NCI-H2107 treated with DMSO at 0.1 percent for 48 hours (cell line): ENCODE measurements around the gene RITA1.

Source experiments
- DNase-seq: peaks from one replicate; lab custom pipeline; 2025; ENCODE audit not compliant: unreplicated experiment; lab: John Stamatoyannopoulos, UW

The RITA1 gene

GRCh38 chr12:113227686-113228391, 42.3 kb downstream of the RITA1 start:
- no peak for DNase-seq

DNA sequence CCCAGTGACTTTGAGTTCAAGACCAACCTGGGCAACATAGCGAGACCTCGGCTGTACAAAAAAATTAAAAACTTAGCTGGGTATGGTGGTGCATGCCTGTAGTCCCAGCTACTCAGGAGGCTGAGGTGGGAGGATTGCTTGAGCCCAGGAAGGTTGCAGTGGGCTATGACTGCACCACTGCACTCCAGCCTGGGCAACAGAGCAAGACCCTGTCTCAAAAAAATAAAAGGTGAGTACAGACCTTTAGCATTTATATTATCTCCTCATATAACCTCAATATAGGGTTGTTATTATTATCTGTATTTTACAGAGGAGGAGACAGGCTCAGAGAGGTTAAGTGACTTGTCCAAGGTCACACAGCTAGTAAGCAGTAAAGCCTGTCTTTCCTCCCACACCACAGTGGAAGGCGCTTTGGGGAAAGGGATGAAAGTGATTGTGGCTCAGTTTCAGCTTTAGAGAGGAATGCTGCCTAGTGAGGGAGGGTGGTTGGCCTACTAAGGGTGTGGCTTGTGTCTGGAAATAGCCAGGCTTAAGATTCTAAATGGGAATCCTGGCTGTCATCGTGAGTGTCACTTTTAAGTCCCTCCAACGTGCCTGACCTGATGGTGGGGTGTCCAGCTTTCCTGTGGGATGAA, 43.0 kb downstream of the RITA1 start:
- DNase-seq = no peak

DNA sequence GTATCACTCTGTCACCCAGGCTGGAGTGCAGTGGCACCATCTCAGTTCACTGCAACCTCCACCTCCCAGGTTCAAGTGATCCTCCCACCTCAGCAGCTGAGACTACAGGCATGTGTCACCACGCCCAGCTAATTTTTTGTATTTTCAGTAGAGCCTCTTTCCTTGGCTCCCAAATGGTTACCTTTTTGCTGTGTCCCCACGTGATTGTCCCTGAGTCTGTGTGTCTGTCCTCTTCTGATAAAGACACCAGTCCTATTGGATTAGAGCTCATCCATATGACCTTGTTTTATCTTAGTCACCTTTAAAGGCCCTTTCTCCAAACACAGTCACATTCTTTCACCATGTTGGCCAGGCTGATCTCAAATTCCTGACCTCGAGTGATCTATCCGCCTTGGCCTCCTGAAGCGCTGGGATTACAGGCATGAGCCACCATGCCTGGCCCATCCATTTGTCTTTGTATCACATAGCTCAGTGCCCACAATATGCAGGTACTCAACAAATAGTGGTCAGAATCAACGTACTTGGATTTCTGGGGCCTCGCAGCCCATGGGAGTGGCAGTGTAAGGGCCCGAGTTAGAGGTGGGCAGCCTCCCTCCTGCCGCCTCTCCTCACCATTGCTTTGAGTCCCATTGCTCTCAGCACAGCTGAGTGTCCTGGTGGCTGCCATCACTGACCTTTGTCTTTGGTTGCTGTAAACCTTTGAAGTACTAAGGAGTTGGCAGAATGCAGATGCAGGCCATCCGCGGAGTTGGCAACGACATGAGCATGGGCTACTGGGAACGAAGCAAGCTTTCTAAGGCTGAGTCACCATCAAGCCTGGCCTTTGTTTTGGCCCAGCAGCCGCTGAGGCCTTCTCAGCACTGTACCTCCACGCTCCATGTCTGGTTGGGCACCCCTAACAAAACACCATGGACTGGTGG, 45.1 kb downstream of the RITA1 start:
- DNase-seq = no peak

- peak; percentile 37 for DNase-seq
Measured at GRCh38 chr12:113231235-113232088, 45.9 kb downstream of the RITA1 start.

DNA sequence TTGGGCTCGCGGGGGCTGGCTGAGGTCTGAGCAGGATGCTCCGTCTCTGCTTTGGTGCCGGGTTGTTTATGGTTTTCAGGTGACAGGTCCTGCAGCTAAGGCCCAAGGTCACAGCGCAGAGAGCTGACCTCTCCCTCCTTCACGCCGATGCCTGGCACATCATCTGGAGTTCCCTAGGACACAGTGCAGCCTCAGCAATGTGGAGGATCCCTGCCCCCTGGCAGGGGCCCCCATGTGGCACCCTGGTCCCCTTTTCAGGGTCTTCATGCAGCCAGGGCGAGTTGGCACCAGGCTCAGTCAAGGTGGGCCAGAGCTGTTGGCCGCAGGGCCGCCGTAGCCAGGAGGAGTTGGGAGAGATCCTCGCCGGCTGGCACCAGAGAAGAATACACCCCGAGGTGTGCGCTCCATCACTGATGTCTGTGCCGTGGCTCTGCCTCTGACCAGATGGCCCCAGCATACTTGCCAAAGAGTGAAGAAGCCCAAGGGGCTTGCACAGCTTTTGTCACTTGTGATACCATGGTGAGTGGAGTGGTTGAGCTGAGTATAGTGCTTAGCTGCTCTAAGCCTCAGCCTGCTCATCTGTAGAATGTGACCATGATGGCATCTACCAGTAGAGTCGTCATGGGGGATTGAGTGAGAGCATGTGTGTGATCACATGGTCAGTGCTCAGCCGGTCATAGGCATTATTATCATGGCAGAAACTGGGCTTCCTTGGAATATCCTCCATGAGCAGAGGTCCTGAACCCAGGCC, 46.7 kb downstream of the RITA1 start:
- no peak for DNase-seq

DNA sequence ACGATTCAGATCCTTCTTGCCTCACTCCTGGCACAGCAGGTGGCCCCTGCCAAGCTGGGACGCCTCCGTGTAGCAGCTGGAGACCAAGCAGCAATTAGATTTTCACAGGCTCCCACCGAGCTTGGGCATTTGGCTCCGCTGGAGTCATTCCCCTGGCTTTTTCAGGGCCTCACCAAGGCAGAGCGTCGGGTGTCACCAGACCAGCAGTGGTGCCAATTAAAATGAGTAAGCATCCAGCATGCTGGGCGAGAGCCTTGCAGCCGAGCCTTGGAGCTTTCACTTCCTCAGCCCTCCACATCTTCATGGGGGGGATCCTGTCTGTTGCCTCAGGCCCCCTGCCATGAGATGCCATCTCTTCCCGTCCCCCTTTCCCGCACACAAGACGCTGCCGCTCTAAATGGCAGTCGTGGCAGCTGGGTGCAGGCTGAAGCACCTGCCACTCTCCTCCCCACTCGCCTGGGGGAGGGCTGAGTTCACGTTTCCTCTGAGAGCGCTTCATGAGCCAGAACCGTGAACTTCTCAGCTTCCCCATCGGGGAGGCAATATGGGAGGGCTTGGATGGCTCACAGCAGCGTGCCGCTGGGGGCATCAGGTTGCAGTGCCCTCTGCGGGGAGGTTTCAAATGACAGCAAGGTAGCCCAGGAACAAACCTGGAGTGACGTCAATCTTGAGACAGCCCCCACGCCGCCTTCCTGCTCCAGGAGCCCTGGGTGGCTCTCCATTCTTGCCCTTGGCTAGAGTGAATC, 47.5 kb downstream of the RITA1 start:
- peak; percentile 97 for DNase-seq

DNA sequence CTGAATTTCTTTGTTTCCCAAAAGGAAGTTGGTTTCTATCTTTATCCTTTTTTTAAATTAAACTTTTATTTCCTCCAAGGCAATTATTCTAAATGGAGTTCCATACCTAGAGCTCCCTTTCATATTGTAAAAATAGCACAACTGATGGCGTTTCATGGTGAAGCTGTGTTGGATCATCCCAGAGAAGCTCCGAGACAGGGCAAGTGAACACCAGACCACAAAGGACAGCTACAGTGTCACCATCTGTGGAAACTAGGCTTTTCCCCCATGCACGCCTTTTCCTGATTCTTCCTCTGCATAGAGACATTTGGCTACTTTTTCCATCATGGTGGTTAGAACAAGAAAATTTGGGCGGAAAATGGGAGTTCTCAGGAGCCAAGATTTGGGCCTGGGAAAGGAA, 48.4 kb downstream of the RITA1 start:
- DNase-seq = no peak

GRCh38 chr12:113234483-113234882, 49.0 kb downstream of the RITA1 start:
- no peak for DNase-seq

GRCh38 chr12:113235976-113236375, 50.5 kb downstream of the RITA1 start:
- DNase-seq = no peak

DNA sequence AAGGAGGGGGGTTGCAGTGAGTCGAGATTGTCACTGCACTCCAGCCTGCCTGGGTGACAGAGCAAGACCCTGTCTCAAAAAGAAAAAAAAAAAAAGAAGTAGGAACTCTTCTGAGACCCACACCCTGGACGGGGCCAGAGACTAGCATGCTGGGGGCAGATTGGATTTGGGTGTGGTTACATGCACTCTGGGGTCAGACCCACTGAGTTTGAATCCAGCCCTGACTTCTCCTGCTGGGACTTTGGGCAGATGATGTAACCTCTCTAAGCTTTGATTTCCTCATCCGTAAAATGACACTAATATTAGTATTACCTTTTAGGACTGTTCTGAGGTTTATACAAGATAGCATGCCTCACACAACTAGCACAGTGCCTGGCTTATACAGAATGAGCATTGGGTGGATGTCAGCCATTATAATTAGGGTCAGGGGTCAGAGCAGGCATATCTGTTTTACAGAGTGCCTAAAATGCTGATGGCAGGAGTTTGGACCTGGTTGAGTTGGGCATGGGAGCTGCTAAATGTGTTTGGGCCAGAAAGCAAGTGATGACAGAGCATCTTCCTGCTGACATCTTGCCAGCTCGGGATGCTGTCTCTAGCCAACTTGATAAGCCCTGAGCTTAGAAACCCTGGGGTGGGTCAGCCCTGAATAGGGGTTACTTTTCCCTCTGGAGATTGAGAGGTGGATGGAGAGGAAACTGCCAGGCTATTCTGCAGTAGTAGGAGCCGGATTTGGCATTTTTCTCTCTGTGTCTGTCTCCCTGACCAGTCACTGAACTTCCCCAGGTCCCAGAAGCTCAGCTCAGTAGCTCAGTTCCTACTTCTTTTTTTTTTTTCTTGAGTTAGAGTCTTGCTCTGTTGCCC, 51.2 kb downstream of the RITA1 start:
- DNase-seq = no peak

DNA sequence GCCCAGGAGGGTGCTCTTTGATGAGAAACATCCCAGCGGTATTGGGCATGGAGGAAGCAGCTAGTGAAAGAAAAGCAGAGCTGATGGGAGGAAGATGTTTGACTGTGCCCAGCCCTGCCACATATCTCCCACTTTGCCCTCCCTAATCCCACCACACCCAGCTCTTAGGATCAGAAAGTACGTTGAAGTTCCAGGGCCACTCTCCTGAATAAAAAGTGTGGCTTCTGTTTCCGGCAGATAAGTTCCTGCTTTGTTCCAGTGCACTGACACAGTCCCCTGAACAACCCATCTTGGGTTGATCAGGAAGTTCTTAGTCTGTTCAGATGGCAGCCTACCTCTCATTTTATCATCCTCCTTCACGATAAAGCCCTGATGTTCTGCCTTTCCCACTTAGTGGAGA, 52.2 kb downstream of the RITA1 start:
- no peak for DNase-seq

GRCh38 chr12:113238309-113238708, 52.8 kb downstream of the RITA1 start:
- DNase-seq = no peak

DNA sequence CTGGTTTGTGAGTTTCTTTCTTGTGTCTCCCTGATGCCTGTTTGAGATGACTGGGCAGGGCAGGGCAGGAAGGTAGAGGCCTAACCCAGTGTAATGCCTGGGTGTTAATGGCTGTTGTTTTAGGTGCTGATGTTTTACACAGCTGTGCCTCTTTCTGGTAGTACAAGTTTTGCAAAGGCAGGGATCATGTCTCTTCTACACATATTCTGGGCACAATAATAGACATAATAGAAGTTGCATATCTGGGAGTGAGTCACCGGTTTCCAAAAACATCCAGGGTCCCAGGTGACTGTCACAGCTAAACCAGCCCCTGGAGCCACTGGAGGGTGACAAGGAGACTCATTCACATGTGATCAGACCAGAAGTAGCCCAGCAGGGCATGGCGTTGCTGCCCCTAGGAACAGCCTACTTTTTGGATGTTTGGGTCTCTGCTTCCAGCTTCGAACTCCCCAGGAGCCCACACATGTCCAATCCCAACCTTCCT, 53.8 kb downstream of the RITA1 start:
- no peak for DNase-seq

DNA sequence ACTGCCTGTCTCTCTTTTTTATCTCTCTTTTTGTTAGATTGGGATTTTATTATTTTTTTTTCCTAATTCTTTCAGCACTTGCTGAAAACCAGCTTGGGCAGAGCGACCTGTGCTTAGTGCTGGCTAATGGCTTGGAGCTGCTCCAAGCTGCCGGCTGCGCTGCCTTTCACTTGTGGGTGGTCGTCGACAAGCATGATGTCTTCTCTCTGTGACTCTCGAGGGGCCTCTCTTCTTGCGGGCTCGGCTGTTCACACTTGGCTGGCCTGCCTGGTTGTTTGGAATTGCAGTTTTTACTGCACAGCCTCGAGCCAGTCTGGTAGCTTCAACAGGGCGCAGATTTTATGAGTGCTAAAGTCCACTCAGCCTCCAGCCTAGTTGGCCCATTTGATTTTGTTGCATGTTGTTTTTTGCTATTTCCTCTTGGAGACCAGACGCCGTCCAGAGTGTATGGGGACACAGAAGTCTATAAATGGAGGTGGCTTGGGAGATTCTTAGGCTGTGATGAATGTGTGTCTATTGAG, 54.4 kb downstream of the RITA1 start:
- no peak for DNase-seq

DNA sequence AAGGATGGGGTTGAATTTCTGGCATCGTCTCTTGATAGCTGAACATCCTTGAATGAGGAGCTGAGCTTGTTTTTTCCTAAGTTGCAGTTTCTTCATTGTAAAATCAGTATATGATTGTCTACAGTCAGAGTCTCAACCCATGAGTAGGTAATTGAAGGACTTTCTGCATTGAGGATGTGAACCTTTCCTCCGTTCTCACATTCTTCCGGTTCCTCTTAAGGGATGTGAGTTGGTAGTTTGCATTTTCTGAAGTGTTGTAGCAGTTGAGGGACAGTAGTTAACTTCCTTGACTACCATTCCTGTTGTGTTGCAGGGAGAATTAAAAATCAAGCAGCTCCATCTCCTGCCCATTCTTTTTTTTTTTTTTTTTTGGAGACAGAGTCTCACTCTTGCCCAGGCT, 54.9 kb downstream of the RITA1 start:
- no peak for DNase-seq

GRCh38 chr12:113241191-113242025, 55.9 kb downstream of the RITA1 start:
- peak; percentile 74 for DNase-seq
